ENCODE results near the gene TRANK1. TPM values are rescaled to one million over a fixed set of nuclear protein-coding genes. Genes with fewer than 3 reads are reported as not detected.

Gene TRANK1
- total and polyA plus RNA-seq, 2 of the 4 experiments (the other 2 are of a cell fraction), result 7.9 to 12.7 TPM

GRCh38 chr3:36842275-36842674 lies 102.6 kb downstream of the TRANK1 start:
- H4K20me1 ChIP-seq (ENCODE audit: insufficient read depth, low read length), result no peaks in the 10 kb centered on the region
- POLR2A ChIA-PET (ENCODE audit: unreplicated experiment), result no interaction called here

More at GRCh38 chr3:36842275-36842674, 102.6 kb downstream of the TRANK1 start:
- H3K4me3 ChIP-seq (ENCODE audit: insufficient read depth, low read depth, low read length), result no peak overlapping the region
- CTCF ChIA-PET, result no interaction called here
- no peak overlapping the region for H2BK20ac ChIP-seq (ENCODE audit: low read depth, low read length)
- no peak overlapping the region for H3K14ac ChIP-seq (replicated peaks; ENCODE audit: low read depth, low read length)
- WGBS, 2 experiments (ENCODE audit: extremely low coverage in 2 of 2, insufficient read length in 1 of 2), result 81% methylated on average over 3 of the region's 5 CpGs; no CpG with 5 or more reads in 1 of the 2 experiments
- H4K5ac ChIP-seq (ENCODE audit: low read depth, low read length), result no peak overlapping the region
- no peaks in the 10 kb centered on the region for H3K4me1 ChIP-seq (ENCODE audit: control insufficient read depth, insufficient read depth, low read length)
- intact Hi-C loops (cut with micrococcal nuclease) (no loop called here), dilution Hi-C loops (cut with HindIII; ENCODE audit: low sequenced_read_pairs, unreplicated experiment) (no loop called here), in situ Hi-C loops (cut with MboI; ENCODE audit: low sequenced_read_pairs) (no loop called here)
- H3K27me3 ChIP-seq (ENCODE audit: control insufficient read depth, insufficient read depth, low read length), result no peaks in the 10 kb centered on the region
- no peak overlapping the region for H3K4ac ChIP-seq (ENCODE audit: low read depth, low read length)
- H2AK5ac ChIP-seq (ENCODE audit: low read depth, low read length), result no peak overlapping the region
- H3K36me3 ChIP-seq (ENCODE audit: control insufficient read depth, insufficient read depth, low read length), result peaks cover 19% of the 10 kb centered on the region
- no peak overlapping the region for H2BK120ac ChIP-seq (ENCODE audit: low read depth, low read length)
- no TSS peak for BruUV-seq (replicated peaks)
- H4K91ac ChIP-seq (ENCODE audit: insufficient read depth, low read depth, low read length), result no peak overlapping the region
- H3K9ac ChIP-seq (ENCODE audit: low read depth, low read length), result no peak overlapping the region
- no peak for TF ChIP-seq SMC3 (IDR thresholded peaks at IDR 0.05; ENCODE audit: low read depth, low read length)
- TF ChIP-seq MXI1 (IDR thresholded peaks at IDR 0.05; ENCODE audit: borderline replicate concordance, low read depth, low read length), result no peak
- no peak for TF ChIP-seq MAFK (IDR thresholded peaks at IDR 0.05; ENCODE audit: low read depth, low read length)
- no peak for TF ChIP-seq BHLHE40 (IDR thresholded peaks at IDR 0.05; ENCODE audit: low read depth, low read length)
- TF ChIP-seq RAD21 (IDR thresholded peaks at IDR 0.05; ENCODE audit: low read length), result no peak
- no peak for TF ChIP-seq RFX5 (IDR thresholded peaks at IDR 0.05; ENCODE audit: low read depth, low read length)
- no peak for TF ChIP-seq RCOR1 (IDR thresholded peaks at IDR 0.05; ENCODE audit: insufficient replicate concordance, low read length)
- no peak for TF ChIP-seq FOS (IDR thresholded peaks at IDR 0.05; ENCODE audit: low read depth, low read length)
- no peak for TF ChIP-seq ELK1 (IDR thresholded peaks at IDR 0.05; ENCODE audit: borderline replicate concordance, low read depth, low read length)
- no peak for TF ChIP-seq NFE2L2 (IDR thresholded peaks at IDR 0.05; ENCODE audit: low read depth, low read length)
- no peak overlapping the region for H2AFZ ChIP-seq (replicated peaks; ENCODE audit: low read length, poor library complexity)
- no peak overlapping the region for H3K18ac ChIP-seq (ENCODE audit: low read depth, low read length)
- no peak overlapping the region for H2BK5ac ChIP-seq (ENCODE audit: low read depth, low read length, poor library complexity, severe bottlenecking)
- no peaks in the 10 kb centered on the region for H3K79me1 ChIP-seq (ENCODE audit: low read depth in 1 of 2, low read length in 2 of 2)
- H2BK15ac ChIP-seq (ENCODE audit: low read depth, low read length), result no peak overlapping the region
- H4K8ac ChIP-seq (ENCODE audit: low read depth in 2 of 2, low read length in 2 of 2), result no peak overlapping the region
- H3K27ac ChIP-seq (ENCODE audit: insufficient read depth, low read length), result no peak overlapping the region
- no peaks in the 10 kb centered on the region for H3K9me3 ChIP-seq (ENCODE audit: control insufficient read depth, insufficient read depth, low read length)
- ATAC-seq (ENCODE audit: low read depth), result no peak
- H3K4me2 ChIP-seq (ENCODE audit: low read depth, low read length), result no peak overlapping the region
- H3K23ac ChIP-seq (ENCODE audit: low read depth, low read length), result no peak overlapping the region
- no peak overlapping the region for H2AK9ac ChIP-seq (replicated peaks; ENCODE audit: low read depth, low read length, poor library complexity)
- H3K9me1 ChIP-seq (ENCODE audit: insufficient read depth, low read length), result no peaks in the 10 kb centered on the region
- no peak overlapping the region for H3K56ac ChIP-seq (ENCODE audit: extremely low read depth, insufficient read depth, low read length)
- no peak for DNase-seq

Measured in IMR-90 (cell line).